HG02678 (cell line): ENCODE data around the gene CXCR5.
A peak's percentile ranks its signal among the peaks of the same experiment; 100 is the strongest.

Experiments used
- ATAC-seq: cut with Tn5 transposase; IDR thresholded peaks from one replicate; pipeline ENCODE4 v1.9.1; 2021; ENCODE audit warnings: mild to moderate bottlenecking, moderate library complexity; ENCODE audit not compliant: unreplicated experiment

CXCR5 gene

DNA sequence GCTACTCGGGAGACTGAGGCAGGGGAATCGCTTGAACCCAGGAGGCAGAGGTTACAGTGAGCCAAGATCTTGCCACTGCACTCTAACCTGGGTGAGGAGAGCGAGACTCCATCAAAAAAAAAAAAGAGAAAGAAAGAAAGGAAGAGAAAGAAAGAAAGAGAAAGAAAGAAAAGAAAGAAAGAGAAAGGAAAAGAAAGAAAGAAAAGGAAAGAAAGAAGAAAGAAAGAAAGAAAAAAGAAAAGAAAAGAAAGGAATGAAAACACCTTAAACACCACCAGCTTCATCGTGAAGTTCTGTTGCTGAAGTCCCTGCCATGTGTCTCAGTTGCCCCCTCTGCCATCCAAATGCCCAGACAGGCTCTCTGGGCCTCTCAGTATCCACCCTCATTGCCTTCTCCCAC, 9.9 kb upstream of the CXCR5 start:
- ATAC-seq, result no peak

DNA sequence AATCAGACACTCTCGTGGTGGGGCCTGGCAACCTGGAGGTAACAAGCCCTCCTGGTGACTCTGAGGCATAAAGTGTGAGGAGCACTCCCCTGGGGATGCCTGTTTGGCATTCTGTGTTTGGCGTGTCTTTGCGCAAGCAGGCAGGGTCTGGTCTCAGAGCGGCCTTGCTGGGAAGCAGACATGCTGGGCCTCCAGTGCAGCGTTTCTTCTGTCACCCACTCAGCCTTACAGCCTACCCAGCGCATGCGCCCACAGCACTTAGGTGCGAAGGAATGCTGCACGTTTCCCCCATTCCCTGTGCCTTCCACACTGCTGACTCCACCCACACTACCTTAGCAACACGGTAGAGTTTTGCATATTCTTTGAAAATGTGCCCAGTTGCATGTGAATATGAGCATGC, 7.4 kb upstream of the CXCR5 start:
- no peak for ATAC-seq

DNA sequence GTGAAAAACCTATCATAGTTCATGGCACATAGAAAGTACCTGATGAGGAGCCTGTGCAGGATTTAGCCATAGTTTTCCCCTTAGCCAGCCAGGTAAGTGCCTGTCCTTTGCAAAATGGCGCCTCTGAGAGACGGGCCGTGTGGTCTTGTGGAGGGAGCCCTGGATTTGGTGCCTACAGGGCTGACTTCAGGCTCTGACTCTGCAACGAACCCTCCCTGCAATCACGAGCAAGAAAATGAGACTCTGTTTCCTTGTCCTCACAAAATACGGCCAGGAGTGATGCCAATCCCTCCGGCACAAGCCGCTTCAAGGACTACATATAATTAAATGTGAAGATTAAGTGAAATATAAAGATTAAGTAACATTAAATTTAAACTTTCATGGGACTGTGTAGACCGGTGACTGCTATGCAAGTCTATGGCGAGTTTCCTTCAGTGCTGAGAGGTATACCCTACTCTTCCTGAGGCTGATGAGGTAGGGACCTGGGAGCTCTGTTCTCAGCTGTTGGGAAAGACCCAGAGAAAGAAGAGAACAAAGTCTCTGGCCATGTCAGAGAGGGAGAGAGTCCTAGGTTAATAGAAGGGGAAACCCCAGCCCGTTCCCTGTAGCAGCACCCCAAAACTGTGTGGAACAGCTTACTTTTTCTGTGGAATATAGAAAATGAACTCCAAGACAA, 6.1 kb upstream of the CXCR5 start:
- ATAC-seq, result no peak

DNA sequence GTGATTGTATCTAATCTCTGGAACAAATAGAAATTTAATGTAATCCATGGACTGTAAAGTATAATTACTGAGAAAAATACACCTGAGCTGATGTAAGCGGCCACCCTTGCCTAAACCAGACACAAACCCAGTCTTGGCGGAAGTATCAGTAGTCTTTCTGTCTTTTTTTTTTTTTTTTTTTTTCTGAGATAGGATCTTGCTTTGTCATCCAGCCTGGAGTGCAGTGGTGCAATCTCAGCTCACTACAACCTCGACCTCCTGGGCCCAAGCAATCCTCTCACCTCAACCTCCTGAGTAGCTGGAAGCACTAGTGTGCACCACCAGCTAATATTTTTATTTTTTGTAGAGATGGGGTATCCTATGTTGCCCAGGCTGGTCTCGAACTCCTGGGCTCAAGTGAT, 5.5 kb upstream of the CXCR5 start:
- no peak for ATAC-seq

DNA sequence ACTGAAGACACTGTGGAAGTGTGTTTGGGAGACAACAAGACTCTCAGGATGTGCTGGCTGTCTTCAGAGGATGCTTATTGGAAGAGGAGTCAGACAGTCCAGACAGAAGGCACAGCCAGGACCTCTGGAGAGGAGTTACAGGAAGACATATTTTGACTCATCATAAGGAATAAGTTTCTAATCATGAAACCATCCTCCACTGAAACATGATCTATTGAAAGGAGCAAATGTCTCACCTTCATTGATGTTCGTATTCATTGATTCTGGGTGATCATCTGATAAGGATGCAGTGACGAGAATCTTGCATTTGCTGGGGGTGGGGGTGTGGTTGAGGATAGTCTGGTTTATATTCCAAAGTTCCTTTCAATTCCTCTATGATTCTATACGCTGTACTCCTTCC, 2.5 kb upstream of the CXCR5 start:
- ATAC-seq, result no peak

DNA sequence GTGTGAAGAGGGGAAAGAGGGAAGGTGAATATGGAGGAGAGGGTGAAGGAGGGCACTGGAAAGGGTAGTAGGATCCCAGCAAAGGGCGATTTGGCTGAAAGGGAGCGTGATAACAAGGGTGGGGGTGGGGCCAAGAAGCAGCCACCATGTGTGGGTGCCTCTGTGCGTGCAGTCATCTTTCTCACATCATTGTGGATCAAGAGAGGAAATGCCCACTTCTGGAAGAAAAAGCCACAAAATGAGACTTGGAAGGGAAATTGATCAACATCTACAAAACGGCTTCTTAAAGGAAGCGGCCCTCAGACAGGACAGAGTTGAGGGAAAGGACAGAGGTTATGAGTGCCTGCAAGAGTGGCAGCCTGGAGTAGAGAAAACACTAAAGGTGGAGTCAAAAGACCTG, 1.2 kb upstream of the CXCR5 start:
- ATAC-seq, result no peak

DNA sequence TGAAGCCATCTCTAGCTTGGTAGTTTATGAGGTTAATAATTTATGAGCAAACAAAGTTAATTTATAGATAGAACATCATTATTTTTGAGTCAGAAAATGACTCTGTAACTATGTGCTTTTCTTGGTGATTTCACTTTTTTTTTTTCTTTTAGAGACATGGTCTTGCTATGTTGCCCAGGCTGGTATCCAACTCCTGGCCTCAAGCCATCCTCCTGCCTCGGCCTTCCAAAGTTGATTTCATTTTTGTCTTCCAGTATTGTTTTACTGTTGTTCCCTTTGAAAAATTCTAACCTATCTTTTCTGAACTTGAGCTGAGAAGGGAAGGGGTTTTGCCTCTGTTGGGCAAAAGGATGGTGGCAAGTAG, 706 bp upstream of the CXCR5 start:
- ATAC-seq, result no peak

- no peak for ATAC-seq
Observed at GRCh38 chr11:118884875-118885274, 1.2 kb downstream of the CXCR5 start.

DNA sequence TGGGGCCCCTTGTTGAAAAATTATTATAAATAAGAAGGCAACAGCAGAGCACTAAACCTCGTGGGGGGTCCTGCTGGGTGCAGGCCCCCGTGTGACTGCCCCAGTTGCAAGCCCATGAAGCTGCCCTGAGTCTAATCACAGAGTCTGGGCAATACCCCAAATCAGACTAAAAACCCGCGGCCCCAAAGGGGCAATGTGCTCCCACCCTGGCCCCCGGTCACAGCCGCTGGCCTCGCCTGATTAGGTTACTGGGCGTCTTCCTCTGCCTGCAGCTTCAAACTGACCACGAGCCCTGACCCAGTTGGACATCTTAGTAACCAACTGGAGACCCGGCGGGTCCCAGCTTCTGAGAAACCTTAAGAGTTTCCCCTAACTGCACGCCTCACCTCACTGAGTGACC, 1.6 kb downstream of the CXCR5 start:
- no peak for ATAC-seq

- ATAC-seq, result no peak
Observed at GRCh38 chr11:118885831-118886565, 2.3 kb downstream of the CXCR5 start.

- ATAC-seq, result no peak
Observed at GRCh38 chr11:118886681-118887111, 3.0 kb downstream of the CXCR5 start.

- ATAC-seq, result no peak
Observed at GRCh38 chr11:118887206-118887605, 3.5 kb downstream of the CXCR5 start.

DNA sequence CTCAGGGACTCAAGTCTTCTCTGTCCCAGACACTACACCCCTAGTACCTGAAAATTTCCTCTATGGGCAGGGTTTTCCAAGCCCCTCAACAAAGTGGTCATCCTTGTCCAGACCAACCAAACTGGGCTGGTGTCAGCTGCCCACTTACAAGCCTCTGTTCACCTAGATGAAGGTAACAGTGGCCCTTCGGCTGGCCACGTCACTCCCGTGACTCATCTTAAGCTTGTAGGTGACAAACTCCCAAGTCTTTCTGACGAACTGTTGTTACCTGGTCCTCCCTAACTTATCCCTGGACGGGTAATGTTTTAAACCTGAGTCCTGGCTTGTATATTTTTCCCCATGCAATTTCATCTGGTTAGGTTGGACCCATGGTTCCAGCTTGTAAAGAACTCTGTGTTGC, 4.7 kb downstream of the CXCR5 start:
- ATAC-seq, result no peak

DNA sequence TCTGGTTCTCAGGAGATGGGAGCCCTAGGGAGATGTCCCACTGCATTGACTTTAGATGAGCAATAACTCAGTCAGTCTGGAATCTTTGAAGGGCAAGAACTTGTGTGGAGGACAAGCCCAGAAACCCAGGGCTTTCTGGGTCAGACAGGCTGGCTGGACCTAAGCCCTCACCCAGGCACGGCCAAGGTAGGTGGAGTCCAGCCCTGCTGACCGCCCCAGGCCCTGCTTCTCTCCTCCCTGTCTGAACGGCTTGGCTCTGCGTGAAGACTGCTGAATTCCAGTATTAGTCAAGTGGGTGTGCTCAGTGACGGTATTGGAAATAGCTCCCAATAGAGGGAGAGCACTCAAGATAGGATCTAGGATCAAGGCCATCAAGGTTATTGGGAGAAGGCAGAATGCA, 6.1 kb downstream of the CXCR5 start:
- ATAC-seq, result no peak

DNA sequence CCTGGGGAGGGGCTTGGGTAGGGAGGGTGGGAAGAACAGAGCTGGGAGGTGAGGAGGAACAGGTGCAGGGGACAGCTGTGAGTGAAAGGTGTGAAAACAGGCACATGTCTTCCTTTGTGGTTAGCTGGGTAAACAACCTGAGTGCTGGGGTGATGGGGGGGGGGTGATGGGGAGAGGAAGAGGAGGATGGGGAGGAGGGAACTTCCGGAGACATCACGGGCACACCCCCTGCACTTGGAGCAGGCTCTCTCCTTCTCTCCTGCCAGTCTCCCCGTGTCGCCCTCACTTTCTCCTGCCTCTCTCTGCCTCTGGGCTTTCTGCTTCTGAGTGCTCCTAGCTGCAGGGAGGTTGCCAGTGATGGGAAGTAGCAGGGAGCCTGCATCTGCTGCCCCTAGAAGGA, 8.8 kb downstream of the CXCR5 start:
- ATAC-seq, result peak; percentile 46

- ATAC-seq, result no peak
Observed at GRCh38 chr11:118892964-118893363, 9.3 kb downstream of the CXCR5 start.

DNA sequence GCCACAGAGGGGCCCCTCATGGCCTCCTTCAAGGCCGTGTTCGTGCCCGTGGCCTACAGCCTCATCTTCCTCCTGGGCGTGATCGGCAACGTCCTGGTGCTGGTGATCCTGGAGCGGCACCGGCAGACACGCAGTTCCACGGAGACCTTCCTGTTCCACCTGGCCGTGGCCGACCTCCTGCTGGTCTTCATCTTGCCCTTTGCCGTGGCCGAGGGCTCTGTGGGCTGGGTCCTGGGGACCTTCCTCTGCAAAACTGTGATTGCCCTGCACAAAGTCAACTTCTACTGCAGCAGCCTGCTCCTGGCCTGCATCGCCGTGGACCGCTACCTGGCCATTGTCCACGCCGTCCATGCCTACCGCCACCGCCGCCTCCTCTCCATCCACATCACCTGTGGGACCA, 10.0 kb downstream of the CXCR5 start:
- ATAC-seq, result no peak

DNA sequence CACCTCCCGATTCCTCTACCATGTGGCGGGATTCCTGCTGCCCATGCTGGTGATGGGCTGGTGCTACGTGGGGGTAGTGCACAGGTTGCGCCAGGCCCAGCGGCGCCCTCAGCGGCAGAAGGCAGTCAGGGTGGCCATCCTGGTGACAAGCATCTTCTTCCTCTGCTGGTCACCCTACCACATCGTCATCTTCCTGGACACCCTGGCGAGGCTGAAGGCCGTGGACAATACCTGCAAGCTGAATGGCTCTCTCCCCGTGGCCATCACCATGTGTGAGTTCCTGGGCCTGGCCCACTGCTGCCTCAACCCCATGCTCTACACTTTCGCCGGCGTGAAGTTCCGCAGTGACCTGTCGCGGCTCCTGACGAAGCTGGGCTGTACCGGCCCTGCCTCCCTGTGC, 10.5 kb downstream of the CXCR5 start:
- ATAC-seq, result no peak

- ATAC-seq, result peak; percentile 59
Observed at GRCh38 chr11:118895093-118896039, 11.7 kb downstream of the CXCR5 start.

DNA sequence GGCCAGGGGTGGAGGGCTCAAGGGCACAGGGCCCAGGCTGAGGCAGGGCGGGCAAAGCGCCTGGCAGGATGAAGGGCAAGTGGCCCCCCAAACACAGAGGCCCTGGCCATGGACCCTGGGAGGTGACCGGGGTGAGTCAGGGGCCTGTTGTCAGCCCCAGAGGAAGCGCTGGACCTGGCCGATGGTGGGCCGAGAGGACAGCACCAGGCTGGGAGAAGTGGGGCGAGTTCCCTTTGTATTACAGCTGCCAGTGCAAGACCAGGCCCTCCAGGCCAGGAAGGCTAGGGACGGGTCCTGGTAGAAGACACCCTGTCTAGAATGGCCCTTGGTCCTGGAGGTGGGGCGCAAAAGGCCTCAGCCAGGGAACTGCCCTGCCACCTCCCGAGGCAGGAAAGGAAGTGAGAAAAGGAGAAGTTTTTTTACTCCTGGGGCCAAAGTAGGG, 12.8 kb downstream of the CXCR5 start:
- ATAC-seq, result no peak

DNA sequence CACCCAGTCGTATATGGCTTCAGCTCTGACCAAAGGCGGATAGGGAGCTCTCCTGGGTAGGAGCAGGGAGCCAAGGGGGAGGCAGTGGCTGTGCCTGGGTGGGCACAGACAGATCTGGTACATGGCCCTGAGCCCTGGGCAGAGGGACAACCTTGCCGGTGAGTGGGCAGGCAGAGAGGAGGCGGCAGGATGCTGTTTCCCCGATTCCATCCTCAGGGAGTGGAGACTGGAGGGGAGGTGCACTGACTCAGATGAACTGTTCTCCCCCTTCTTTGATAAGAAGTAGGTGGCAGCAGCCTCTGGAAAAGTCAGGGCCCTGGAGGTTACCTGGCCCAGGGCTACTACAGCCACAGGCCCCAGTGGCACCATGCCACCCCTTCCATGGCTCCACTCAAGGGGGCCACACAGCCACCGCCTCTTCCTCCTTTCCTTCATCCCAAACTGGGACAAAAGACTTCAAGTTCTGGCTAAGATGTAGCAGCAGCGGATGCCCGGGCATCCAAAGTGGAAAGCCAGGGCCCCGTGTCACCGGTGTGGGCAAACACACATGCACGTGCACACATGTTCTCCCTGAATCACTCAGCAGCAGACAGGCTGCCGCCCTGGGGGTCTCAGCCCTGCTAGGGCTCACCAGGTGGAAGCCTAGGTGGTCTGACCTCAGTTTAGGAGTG, 13.4 kb downstream of the CXCR5 start:
- no peak for ATAC-seq
